Measurements from ENCODE around the gene CACNA2D1. TPM values are rescaled to one million over a fixed set of nuclear protein-coding genes. Genes with fewer than 3 reads are reported as not detected.

CACNA2D1 gene
- total and polyA plus RNA-seq, 8 donors, result 1.8 to 72.7 (median 5.7) TPM

- no peaks in the 10 kb centered on the region for H3K9me3 ChIP-seq
- H3K4me1 ChIP-seq, result no peaks in the 10 kb centered on the region
- 77 to 87% (median 81%) methylated on average over 2 of the region's 2 CpGs for WGBS, 5 donors
- no peaks in the 10 kb centered on the region for H3K36me3 ChIP-seq
- TF ChIP-seq POLR2AphosphoS5 (IDR thresholded peaks at IDR 0.05) (no peak), POLR2A (IDR thresholded peaks at IDR 0.05) (no peak), CTCF (IDR thresholded peaks at IDR 0.05) (no peak), EP300 (IDR thresholded peaks at IDR 0.05) (no peak)
- H3K4me3 ChIP-seq, result no peak overlapping the region
- DNase-seq, result no peak
- intact Hi-C loops (cut with DNase I; ENCODE audit: low total_unique reads), result no loop called here
- no peak overlapping the region for H3K27ac ChIP-seq
- H3K27me3 ChIP-seq, result no peaks in the 10 kb centered on the region
Observed at GRCh38 chr7:82071468-82071867, 372.1 kb downstream of the CACNA2D1 start.

- Histone ChIP-seq H3K27ac (no peak overlapping the region), H3K36me3 (peaks cover 0 to 5% (median 0%) of the 10 kb centered on the region in 4 donors), H3K4me1 (no peaks in the 10 kb centered on the region), H3K27me3 (no peaks in the 10 kb centered on the region), H3K9me3 (no peaks in the 10 kb centered on the region), H3K4me3 (no peak overlapping the region)
- 79 to 98% (median 94%) methylated on average over 2 of the region's 2 CpGs for WGBS, 5 donors
- TF ChIP-seq POLR2AphosphoS5 (IDR thresholded peaks at IDR 0.05) (no peak), CTCF (IDR thresholded peaks at IDR 0.05) (no peak), EP300 (IDR thresholded peaks at IDR 0.05) (no peak), POLR2A (IDR thresholded peaks at IDR 0.05) (no peak)
- DNase-seq, result no peak
- intact Hi-C loops (cut with DNase I; ENCODE audit: low total_unique reads), result no loop called here
Observed at GRCh38 chr7:82067628-82068264, 375.8 kb downstream of the CACNA2D1 start.

- intact Hi-C loops (cut with DNase I; ENCODE audit: low total_unique reads), result no loop called here
- no peaks in the 10 kb centered on the region for H3K4me1 ChIP-seq
- no peaks in the 10 kb centered on the region for H3K9me3 ChIP-seq
- 74 to 96% (median 83%) methylated on average over 1 of the region's 1 CpG for WGBS, 5 donors
- no peaks in the 10 kb centered on the region for H3K36me3 ChIP-seq
- no peak for DNase-seq
- no peak overlapping the region for H3K4me3 ChIP-seq
- H3K27me3 ChIP-seq, result no peaks in the 10 kb centered on the region
- H3K27ac ChIP-seq, result no peak overlapping the region
- TF ChIP-seq POLR2A (IDR thresholded peaks at IDR 0.05) (no peak), CTCF (IDR thresholded peaks at IDR 0.05) (no peak), EP300 (IDR thresholded peaks at IDR 0.05) (no peak), POLR2AphosphoS5 (IDR thresholded peaks at IDR 0.05) (no peak)
Observed at GRCh38 chr7:82057476-82057875, 386.1 kb downstream of the CACNA2D1 start.

- no peaks in the 10 kb centered on the region for H3K36me3 ChIP-seq
- no peak overlapping the region for H3K27ac ChIP-seq
- TF ChIP-seq EP300 (IDR thresholded peaks at IDR 0.05) (no peak), POLR2AphosphoS5 (IDR thresholded peaks at IDR 0.05) (no peak), POLR2A (IDR thresholded peaks at IDR 0.05) (no peak), CTCF (IDR thresholded peaks at IDR 0.05) (no peak)
- no peaks in the 10 kb centered on the region for H3K9me3 ChIP-seq
- peaks cover 0 to 5% (median under 1%) of the 10 kb centered on the region in 4 donors for H3K4me1 ChIP-seq
- 90 to 95% (median 93%) methylated on average over 2 of the region's 2 CpGs for WGBS, 5 donors
- no peak overlapping the region for H3K4me3 ChIP-seq
- no peaks in the 10 kb centered on the region for H3K27me3 ChIP-seq
- intact Hi-C loops (cut with DNase I; ENCODE audit: low total_unique reads), result no loop called here
- DNase-seq, result no peak
Observed at GRCh38 chr7:82056282-82056681, 387.3 kb downstream of the CACNA2D1 start.
